NCI-H524 treated with DMSO at 0.1 percent for 48 hours (cell line): ENCODE results near the gene MEF2C.

Experiments used
- DNase-seq: peaks from one replicate; lab custom pipeline; 2025; lab: John Stamatoyannopoulos, UW

Gene MEF2C

DNA sequence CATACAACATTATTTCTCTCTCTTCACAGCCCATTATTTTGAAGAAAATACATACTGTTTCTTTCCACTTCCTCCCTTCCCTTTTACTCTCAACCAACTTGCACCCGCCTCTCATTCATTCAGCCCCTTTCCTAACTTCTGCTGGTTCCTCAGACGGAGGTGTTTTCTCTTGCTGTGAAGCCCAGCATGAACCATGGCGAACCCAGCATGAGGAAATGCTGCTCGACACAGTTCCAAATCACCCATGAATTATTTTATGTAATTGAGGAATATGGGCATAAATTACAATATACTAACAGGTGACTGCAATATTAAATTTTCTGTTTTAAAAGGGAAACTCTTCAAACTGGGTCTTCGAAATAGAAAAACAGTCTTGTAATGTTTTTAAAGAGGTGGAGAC lies 124.8 kb downstream of the MEF2C start:
- DNase-seq: no peak

- DNase-seq: no peak
Measured at GRCh38 chr5:88756953-88757352, 126.0 kb downstream of the MEF2C start.

- DNase-seq: no peak
Measured at GRCh38 chr5:88748666-88749065, 134.3 kb downstream of the MEF2C start.

DNA sequence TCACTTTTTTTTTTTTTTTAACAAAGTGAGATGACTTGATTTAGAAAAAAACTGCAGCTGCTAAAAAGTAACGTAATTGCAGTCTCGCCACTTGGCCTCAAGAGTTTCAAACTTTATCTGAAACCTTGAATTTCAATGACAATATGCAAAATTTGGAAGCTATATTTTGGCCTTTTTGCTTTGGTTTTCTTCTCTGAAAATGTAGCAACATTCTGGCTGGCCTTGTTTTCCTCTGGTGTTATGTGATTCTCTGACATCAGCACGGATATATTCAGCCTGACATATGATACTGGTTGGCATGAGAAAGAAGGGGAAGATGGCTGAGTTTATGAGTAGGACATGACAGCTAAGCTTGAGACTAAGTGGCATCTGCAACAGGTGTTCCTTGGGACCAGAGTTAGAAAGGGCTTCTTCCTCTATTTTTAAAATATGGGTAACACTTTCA lies 136.5 kb downstream of the MEF2C start:
- no peak for DNase-seq

GRCh38 chr5:88745093-88745696 lies 137.8 kb downstream of the MEF2C start:
- DNase-seq: no peak

DNA sequence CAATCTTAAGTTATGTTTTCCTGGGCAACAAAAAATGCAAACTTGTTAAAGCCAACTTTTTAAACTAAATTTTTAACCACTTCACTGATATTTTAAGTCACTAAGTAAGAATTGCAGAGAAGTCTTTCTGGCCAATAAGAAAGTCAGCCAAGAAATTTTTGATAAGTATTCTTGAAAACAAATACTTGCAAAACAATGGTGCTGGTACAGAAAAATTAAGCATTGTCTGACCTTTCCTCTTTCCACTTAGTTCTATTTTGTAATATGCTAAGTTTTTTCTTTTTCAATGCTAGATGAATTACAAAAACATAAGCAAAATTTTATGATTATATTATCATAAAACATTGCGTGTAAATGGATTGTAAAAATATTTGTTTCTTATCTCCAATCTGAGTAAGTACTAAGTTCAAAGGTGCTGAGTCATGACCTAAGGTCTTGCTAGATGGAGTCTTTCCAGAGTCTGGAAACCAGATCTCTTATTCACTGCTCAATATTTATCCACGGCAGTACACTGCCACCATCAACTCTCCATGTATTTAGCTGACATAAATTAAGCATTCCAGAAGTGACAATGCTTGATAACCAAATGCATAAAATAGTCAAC lies 139.7 kb downstream of the MEF2C start:
- DNase-seq: no peak

DNA sequence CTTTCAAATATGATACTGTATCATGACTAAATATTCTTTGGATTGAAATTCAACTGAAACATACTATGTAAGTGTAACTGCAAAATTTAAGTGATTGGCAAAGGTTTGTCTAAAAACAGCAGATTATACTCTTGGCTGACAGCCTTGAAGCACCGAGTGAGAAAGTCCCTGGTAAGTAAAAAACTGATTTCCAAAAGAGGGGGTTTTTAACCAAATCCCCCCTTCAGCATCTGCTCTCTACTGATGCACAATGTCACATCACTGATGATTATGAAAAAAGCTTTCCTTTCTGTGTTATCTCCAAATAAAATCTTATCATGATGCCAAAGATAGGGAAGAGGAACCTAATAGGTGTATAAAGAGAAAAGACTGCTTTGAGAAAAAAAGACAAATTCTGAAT lies 141.0 kb downstream of the MEF2C start:
- DNase-seq: no peak

GRCh38 chr5:88740604-88741185 lies 142.3 kb downstream of the MEF2C start:
- DNase-seq: no peak

GRCh38 chr5:88736494-88736893 lies 146.5 kb downstream of the MEF2C start:
- DNase-seq: no peak

- DNase-seq: no peak
Measured at GRCh38 chr5:88734983-88735382, 148.0 kb downstream of the MEF2C start.

DNA sequence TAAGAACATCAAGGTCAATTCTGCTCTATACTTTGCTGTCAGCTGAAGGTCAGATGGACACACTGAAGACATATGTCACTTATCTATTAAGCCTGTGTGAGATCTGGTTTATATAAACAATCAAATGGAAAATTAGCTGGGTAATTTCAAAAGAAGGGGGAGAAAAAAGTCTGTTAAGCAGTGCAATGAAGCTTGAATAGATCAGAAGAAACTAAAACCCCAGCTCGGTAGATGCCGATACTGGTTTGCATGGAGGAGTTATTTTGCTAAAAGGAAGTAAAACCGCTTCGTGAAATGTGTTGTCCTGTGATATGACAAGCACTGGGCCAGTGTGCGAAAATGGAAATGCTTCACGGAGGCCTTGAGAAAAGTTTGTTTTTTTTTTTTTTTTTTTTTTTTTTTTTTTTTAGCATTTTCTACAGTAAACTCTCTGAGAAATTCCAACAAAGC lies 148.8 kb downstream of the MEF2C start:
- DNase-seq: no peak

GRCh38 chr5:88732862-88733261 lies 150.1 kb downstream of the MEF2C start:
- DNase-seq: peak; percentile 39

GRCh38 chr5:88732181-88732633 lies 150.8 kb downstream of the MEF2C start:
- DNase-seq: no peak

GRCh38 chr5:88729829-88730182 lies 153.2 kb downstream of the MEF2C start:
- no peak for DNase-seq

GRCh38 chr5:88729084-88729828 lies 153.7 kb downstream of the MEF2C start:
- peak; percentile 79 for DNase-seq

GRCh38 chr5:88727705-88728313 lies 155.2 kb downstream of the MEF2C start:
- DNase-seq: no peak

- no peak for DNase-seq
Measured at GRCh38 chr5:88725454-88725853, 157.5 kb downstream of the MEF2C start.

DNA sequence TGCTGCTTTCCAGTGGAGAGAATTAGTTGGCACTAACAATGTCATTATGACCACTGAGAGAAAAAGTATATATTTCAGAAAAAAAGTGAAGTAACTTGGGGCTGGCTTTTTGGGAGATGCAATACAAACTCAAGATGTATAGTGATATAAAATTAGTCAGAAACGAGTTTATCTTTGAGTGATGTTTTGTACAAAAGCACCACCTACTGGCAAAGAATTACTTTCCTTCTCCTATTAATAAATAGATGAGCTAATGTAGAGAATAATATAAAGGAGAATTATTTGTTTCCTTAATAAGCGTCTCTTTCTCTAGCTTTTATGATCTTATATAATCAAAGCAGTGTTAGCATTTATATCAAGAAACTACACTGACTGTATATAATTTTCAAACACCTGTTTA lies 158.8 kb downstream of the MEF2C start:
- no peak for DNase-seq

DNA sequence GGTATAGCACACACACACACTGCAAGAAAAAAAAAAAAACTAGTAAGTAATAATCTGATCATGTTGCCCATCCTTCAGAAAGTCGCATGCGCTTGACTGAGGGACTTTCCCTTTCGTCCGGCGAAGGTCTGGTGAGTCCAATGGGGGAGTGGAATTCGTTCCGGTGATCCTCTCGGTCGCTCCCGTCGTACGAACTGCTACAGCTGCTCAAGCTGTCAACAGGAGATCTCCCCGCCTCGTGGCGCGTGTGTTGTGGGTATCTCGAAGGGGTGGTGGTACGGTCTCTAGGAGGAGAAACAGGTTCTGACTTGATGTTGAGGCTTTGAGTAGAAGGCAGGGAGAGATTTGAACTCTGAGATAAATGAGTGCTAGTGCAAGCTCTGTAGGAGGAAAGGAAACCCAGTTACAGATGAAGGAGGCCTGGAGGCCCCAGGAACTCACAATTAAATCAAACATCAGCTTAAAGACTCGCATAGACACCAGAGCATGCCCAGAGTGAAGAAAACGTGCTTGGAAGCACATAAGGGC lies 160.4 kb downstream of the MEF2C start:
- DNase-seq: no peak

DNA sequence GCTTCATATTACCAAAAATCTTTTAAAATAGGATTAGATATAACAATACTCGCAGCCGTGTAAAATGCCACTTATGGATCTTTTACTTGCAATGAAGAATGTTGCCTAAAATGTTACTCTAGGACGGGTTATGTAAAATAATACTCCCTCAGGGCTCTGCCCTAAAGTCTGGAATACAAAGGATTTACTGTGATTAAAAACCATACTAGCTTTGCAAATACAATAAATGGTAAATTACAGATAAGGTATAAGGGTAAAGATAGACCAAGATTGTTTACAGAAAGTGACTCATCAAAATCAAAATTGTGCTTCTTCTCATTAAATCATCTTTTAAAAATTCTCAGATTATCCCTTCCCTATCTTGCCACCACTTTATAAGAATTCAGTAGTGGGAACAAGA lies 163.6 kb downstream of the MEF2C start:
- peak; percentile 39 for DNase-seq

DNA sequence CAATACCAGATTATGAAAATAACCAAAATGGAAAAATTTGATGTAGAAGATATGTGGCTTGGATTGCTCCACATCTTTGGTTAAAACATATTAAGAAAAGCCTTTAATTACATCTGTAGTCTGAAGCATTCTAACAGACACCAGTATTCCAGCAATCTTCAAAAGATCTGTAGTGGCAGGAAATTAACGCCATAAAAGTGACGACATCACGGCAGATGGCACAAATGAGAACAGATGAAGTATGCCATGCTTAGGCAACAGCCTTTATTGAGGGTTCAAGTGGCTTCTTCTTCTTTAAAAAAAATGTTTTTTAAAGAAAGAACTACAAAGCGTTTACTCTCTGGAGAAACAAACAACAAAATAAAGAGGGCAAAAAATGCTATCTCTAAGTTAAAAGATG lies 164.2 kb downstream of the MEF2C start:
- peak; percentile 67 for DNase-seq

GRCh38 chr5:88716101-88716500 lies 166.9 kb downstream of the MEF2C start:
- DNase-seq: no peak
